Spleen (tissue), 11 donors: ENCODE measurements around the gene KCNN2. TPM values are rescaled to one million over a fixed set of nuclear protein-coding genes. Genes with fewer than 3 reads are reported as not detected.
A peak's percentile ranks its signal among the peaks of the same experiment; 100 is the strongest.

Experiments used
- DNase-seq: peaks from one replicate; pipeline ENCODE4 v3.0.0-alpha.2; 2020
- H3K27ac ChIP-seq, 8 donors: fragments of 200-600 bp; sonication (generic) in 7 of 8; 1 replicate in 4 of 8; 2 replicates in 4 of 8; pipeline versions ENCODE4 v1.5.0 to v1.8.0; 2016 to 2021; ENCODE audit warnings: inconsistent platforms in 4 of 8, mild to moderate bottlenecking in 4 of 8, moderate library complexity in 1 of 8
- H3K27me3 ChIP-seq, 7 donors: fragments of 200-600 bp; sonication (generic) in 6 of 7; replicated peaks in 1 of 7; 1 replicate in 4 of 7; 2 replicates in 3 of 7; pipeline versions ENCODE4 v1.5.0 to v1.8.0; 2016 to 2021; ENCODE audit warnings: inconsistent platforms in 3 of 7, mild to moderate bottlenecking in 1 of 7
- H3K36me3 ChIP-seq, 6 donors: fragments of 200-600 bp; sonication (generic) in 5 of 6; 1 replicate in 4 of 6; 2 replicates in 2 of 6; pipeline versions ENCODE4 v1.5.0 to v1.8.0; 2016 to 2021; ENCODE audit warnings: inconsistent platforms in 2 of 6
- H3K4me1 ChIP-seq, 6 donors: fragments of 200-600 bp; sonication (generic) in 5 of 6; 1 replicate in 3 of 6; 2 replicates in 3 of 6; pipeline versions ENCODE4 v1.5.0 to v1.8.0; 2016 to 2021; ENCODE audit warnings: inconsistent platforms in 3 of 6
- H3K4me3 ChIP-seq, 8 donors: fragments of 200-600 bp; sonication (generic) in 7 of 8; 1 replicate in 4 of 8; 2 replicates in 4 of 8; pipeline versions ENCODE4 v1.5.0 to v1.8.0; 2016 to 2021; ENCODE audit warnings: inconsistent platforms in 4 of 8, mild to moderate bottlenecking in 4 of 8, moderate library complexity in 2 of 8
- H3K9me3 ChIP-seq, 8 donors: fragments of 200-600 bp; sonication (generic) in 7 of 8; 1 replicate in 4 of 8; 2 replicates in 4 of 8; pipeline versions ENCODE4 v1.5.0 to v1.8.0; 2016 to 2021; ENCODE audit warnings: inconsistent platforms in 4 of 8
- POLR2A ChIP-seq, 3 donors: fragments of 450-650 bp; IDR thresholded peaks; one replicate each; pipeline ENCODE4 v1.5.1; 2017; ENCODE audit warnings: antibody characterized with exemption in 3 of 3, mild to moderate bottlenecking in 1 of 3
- POLR2AphosphoS5 ChIP-seq, 3 donors: sonication (generic); formaldehyde crosslinking; IDR thresholded peaks; one replicate each; pipeline ENCODE4 v1.5.1; 2017; ENCODE audit warnings: antibody characterized with exemption in 3 of 3
- WGBS, 5 donors: extraction: QIAGEN DNeasy Blood & Tissue Kit in 3 of 5; methylation state at CpG; one replicate each; pipeline versions ENCODE4 v1.1.5 to v1.1.7; 2013 to 2018; 5-methylcytosine and 5-hydroxymethylcytosine counted together
- intact Hi-C: fragments of 100-400 bp; cut with DNase I; formaldehyde crosslinking; loops from one replicate; pipeline ENCODE4 v1.15.0; 2023; ENCODE audit warnings: low total_unique reads
- polyA plus RNA-seq, 3 donors: library from polyadenylated mRNA; stranded (reverse); fragments of 200-250 nt; gene quantifications; one replicate each; pipeline ENCODE4 v1.2.1, GENCODE V29; 2013
- total RNA-seq, 7 donors: library from RNA; depleted of rRNA in 3 of 7; stranded (reverse); fragments of >200 nt in 3 of 7; fragmentation: NEBNext Ultra II Directional in 4 of 7; extraction: Animal tissue kit (Norgen Biotek cat#: 25700) in 4 of 7; gene quantifications; one replicate each; pipeline versions ENCODE4 v1.1.0 to v1.2.1, GENCODE V29; 2016 to 2021
- TF ChIP-seq, protein P1 (sequence below), 11 experiments: fragments of 200-600 bp in 7 of 11; fragments of 450-650 bp in 4 of 11; sonication (generic) in 4 of 11; IDR thresholded peaks in 8 of 11; conservative IDR thresholded peaks in 3 of 11; 1 replicate in 7 of 11; 2 replicates in 4 of 11; pipeline versions ENCODE4 v1.4.0 to v1.8.0; 2016 to 2021; ENCODE audit warnings: antibody characterized with exemption in 11 of 11, inconsistent platforms in 4 of 11, mild to moderate bottlenecking in 1 of 11
- donor health status: healthy with polysubstance abuse.
- donor health status: DM: no; HTN: no; CAD: no; lungs with moderate emphysema.
- donor health status: DM: no; HTN: no; CAD: no.
- donor health status: Bipolar disorder and iron deficiency.
- donor health status: healthy.
- donor health status: DM: no; HTN: no; CAD: no.
- donor health status: DM: yes; HTN: yes; CAD: no.

The KCNN2 gene
- total and polyA plus RNA-seq, 10 donors: 0.20 to 1.1 (median 0.56) TPM

DNA sequence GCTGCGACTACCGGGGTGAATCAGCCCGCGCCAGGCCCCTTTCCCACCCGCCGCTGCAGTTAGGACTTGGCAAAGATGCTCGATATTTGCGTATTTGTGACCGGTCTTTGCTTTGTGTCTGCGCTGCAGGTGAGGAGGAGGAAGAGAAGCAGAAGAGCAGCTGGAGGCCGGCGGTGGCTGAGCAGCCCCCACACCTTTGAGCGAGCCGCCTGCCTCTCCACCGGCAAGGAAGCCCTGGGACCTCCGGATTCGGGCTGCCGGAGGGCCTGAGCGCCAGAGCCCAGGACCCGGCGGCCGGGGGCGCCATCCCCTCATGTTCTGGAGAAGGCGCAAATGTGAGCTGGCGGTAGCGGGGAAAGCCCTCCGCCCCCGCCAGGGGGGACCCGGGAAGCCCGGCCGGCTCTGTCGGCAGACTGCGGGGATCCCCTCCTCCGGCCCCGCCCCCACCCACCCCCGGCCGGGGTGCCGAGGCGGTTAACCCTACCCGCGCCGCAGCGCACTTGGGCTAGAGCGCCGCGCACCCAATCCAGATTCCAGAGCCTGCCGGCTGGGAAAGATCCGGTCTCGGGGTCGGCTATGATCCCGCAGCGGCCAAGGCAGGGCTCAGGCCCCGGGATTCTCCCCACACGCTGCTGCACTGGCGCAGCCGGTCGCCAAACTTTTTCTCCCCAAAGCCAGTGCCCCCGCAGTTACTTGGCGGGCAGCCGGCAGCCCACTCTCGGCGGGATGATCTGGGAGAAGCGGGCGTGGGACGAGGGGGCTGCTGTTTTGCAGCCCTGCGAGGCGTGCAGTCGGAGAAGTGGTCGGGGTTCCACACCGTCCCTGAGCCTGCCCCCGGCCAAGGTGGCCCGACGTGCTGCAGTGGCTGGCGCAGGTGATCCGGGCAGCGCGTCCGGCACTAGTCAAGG, 800 bp upstream of the KCNN2 start:
- intact Hi-C loops: no loop called here
- no peaks in the 10 kb centered on the region for H3K9me3 ChIP-seq
- H3K4me3 ChIP-seq: peak overlapping the region; percentile 35 to 77 (median 56)

DNA sequence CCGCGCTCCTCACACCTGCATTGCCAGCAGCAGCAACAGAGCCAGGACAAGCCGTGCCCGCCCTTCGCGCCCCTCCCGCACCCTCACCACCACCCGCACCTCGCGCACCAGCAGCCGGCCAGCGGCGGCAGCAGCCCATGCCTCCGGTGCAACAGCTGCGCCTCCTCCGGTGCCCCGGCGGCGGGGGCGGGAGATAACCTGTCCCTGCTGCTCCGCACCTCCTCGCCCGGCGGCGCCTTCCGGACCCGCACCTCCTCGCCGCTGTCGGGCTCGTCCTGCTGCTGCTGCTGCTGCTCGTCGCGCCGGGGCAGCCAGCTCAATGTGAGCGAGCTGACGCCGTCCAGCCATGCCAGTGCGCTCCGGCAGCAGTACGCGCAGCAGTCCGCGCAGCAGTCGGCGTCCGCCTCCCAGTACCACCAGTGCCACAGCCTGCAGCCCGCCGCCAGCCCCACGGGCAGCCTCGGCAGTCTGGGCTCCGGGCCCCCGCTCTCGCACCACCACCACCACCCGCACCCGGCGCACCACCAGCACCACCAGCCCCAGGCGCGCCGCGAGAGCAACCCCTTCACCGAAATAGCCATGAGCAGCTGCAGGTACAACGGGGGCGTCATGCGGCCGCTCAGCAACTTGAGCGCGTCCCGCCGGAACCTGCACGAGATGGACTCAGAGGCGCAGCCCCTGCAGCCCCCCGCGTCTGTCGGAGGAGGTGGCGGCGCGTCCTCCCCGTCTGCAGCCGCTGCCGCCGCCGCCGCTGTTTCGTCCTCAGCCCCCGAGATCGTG, 517 bp downstream of the KCNN2 start:
- TF ChIP-seq, protein P1, sequence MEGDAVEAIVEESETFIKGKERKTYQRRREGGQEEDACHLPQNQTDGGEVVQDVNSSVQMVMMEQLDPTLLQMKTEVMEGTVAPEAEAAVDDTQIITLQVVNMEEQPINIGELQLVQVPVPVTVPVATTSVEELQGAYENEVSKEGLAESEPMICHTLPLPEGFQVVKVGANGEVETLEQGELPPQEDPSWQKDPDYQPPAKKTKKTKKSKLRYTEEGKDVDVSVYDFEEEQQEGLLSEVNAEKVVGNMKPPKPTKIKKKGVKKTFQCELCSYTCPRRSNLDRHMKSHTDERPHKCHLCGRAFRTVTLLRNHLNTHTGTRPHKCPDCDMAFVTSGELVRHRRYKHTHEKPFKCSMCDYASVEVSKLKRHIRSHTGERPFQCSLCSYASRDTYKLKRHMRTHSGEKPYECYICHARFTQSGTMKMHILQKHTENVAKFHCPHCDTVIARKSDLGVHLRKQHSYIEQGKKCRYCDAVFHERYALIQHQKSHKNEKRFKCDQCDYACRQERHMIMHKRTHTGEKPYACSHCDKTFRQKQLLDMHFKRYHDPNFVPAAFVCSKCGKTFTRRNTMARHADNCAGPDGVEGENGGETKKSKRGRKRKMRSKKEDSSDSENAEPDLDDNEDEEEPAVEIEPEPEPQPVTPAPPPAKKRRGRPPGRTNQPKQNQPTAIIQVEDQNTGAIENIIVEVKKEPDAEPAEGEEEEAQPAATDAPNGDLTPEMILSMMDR (IDR thresholded peaks at IDR 0.05 in 8 of 11, conservative IDR thresholded peaks at IDR 0.05 in 3 of 11): no peak
- TF ChIP-seq POLR2AphosphoS5 (IDR thresholded peaks at IDR 0.05) (no peak), POLR2A (IDR thresholded peaks at IDR 0.05) (no peak)
- Histone ChIP-seq H3K9me3 (no peaks in the 10 kb centered on the region), H3K36me3 (no peaks in the 10 kb centered on the region), H3K4me3 (peak overlapping the region; percentile 35 to 77 (median 56)), H3K4me1 (peaks cover 10 to 38% (median 22%) of the 10 kb centered on the region in 6 donors), H3K27ac (peak overlapping the region in 3 of 8 donors; percentile 22 to 44 (median 41)), H3K27me3 (peaks cover 0 to 75% (median 48%) of the 10 kb centered on the region in 7 donors)
- DNase-seq: peak; percentile 74
- intact Hi-C loops: no loop called here
- 0 to 3% (median 3%) methylated on average over 23 to 87 of the region's 87 CpGs for WGBS, 5 donors

More for the DNA sequence above, 800 bp upstream of the KCNN2 start:
- peaks cover 10 to 38% (median 22%) of the 10 kb centered on the region in 6 donors for H3K4me1 ChIP-seq
- no peaks in the 10 kb centered on the region for H3K36me3 ChIP-seq
- H3K27ac ChIP-seq: peak overlapping the region in 5 of 8 donors; percentile 8 to 44 (median 32)
- H3K27me3 ChIP-seq: peaks cover 0 to 75% (median 48%) of the 10 kb centered on the region in 7 donors
- TF ChIP-seq POLR2A (IDR thresholded peaks at IDR 0.05): no peak
- TF ChIP-seq, protein P1 (IDR thresholded peaks at IDR 0.05 in 8 of 11, conservative IDR thresholded peaks at IDR 0.05 in 3 of 11): peak in 2 of 11 experiments; percentile 17 to 43
- WGBS, 5 donors: 2 to 3% (median 2%) methylated on average over 17 to 78 of the region's 78 CpGs
- DNase-seq: peak; percentile 74

DNA sequence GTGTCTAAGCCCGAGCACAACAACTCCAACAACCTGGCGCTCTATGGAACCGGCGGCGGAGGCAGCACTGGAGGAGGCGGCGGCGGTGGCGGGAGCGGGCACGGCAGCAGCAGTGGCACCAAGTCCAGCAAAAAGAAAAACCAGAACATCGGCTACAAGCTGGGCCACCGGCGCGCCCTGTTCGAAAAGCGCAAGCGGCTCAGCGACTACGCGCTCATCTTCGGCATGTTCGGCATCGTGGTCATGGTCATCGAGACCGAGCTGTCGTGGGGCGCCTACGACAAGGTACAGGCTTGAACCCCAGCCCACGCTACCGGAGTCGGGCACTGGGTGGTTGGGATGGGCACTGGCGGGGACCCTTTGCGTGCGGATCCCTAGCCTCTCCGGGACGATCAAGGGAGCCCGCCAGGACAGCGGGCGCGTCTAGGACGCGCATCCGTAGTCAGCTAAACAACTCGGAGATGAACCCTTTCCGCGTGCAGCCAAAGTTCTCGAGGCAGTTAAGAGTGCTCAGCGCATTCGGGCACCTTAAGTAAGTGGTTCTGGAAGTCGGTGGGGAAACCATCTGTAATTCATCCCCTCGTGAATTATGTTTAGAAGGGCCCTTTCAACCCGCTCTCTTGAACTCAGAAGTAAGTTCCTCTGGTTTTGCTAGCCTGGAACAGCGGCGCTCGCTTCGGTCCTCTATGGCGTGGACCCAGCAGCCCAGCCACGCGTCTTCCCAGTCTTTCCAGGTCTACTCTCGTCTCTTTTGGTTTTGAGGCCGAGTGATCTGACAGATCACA, 1.3 kb downstream of the KCNN2 start:
- Histone ChIP-seq H3K4me3 (peak overlapping the region; percentile 1 to 77 (median 56)), H3K36me3 (no peaks in the 10 kb centered on the region), H3K4me1 (peaks cover 10 to 38% (median 22%) of the 10 kb centered on the region in 6 donors), H3K9me3 (no peaks in the 10 kb centered on the region), H3K27ac (no peak overlapping the region), H3K27me3 (peaks cover 0 to 74% (median 48%) of the 10 kb centered on the region in 7 donors)
- intact Hi-C loops: no loop called here
- no peak for DNase-seq
- TF ChIP-seq, protein P1 (IDR thresholded peaks at IDR 0.05 in 8 of 11, conservative IDR thresholded peaks at IDR 0.05 in 3 of 11): no peak
- no peak for TF ChIP-seq POLR2AphosphoS5 (IDR thresholded peaks at IDR 0.05)
- no peak for TF ChIP-seq POLR2A (IDR thresholded peaks at IDR 0.05)
- 5 to 6% (median 6%) methylated on average over 35 to 62 of the region's 62 CpGs for WGBS, 5 donors
